Measurements from ENCODE around the gene PDLIM3. TPM values are rescaled to one million over a fixed set of nuclear protein-coding genes. Genes with fewer than 3 reads are reported as not detected.
A peak's percentile ranks its signal among the peaks of the same experiment; 100 is the strongest.

Gene PDLIM3
- total RNA-seq, 1 experiment from 2014 or later: 3.3 TPM

DNA sequence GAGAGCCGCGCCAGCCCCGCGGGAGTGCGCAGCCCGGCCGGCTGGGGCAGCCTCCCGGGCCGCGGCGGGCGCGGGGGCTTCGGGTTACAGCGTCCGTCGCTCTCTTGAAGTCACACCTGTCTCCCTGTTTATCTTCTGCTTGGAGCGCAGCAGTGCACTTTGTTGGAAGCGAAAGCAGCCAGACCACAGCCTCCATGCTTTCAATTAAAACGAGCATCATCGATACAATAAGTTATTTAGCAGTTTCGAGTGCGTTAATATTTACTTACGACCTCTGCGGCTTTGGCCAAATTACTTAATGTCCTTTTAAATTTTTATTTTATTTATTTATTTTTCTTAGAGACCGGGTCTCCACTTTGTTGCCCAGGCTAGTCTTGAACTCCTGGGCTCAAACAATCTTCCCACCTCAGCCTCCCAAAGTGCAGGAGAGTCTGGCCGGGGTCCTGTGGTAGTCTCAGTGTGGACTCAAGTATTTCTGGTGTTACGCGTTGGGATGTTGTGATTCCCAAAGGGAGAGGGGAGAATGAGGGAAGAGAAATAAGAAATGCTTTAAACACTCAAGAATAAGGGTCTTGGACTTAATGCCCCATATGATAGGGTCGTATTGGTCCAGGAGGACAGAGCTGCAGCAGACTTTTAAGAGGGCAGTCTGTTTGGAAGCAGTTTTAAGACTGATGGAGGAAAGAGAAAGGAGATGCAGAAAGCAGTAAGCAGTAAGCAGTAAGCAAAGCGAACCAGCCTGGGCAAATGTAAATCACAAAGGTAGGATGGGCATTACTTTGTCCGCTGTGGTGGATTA lies 504 bp upstream of the PDLIM3 start:
- no peak for DNase-seq
- H3K27me3 ChIP-seq (ENCODE audit: insufficient read depth, low read depth): no peaks in the 10 kb centered on the region
- no peaks in the 10 kb centered on the region for H4K20me1 ChIP-seq (ENCODE audit: insufficient read depth)
- H2AFZ ChIP-seq: no peak overlapping the region; the same call in 1 of the 2 replicates
- H3K9me2 ChIP-seq (ENCODE audit: insufficient read depth): no peaks in the 10 kb centered on the region
- H3K4me3 ChIP-seq: peak overlapping the region; percentile 73; the same call in 1 of the 2 replicates
- ChIA-PET CTCF (interaction anchor here (0.6 kb wide), 1 partner anchor 1083 kb away, joined by 3 read pairs; no protein-coding TSS in a partner anchor), POLR2A (ENCODE audit: unreplicated experiment) (interaction anchor here (0.5 to 1.0 kb wide), 2 partner anchors 24 to 1150 kb away, joined by 3 read pairs; no protein-coding TSS in a partner anchor)
- no peak overlapping the region for H3K27ac ChIP-seq
- H3F3A ChIP-seq (ENCODE audit: insufficient read depth, low read depth): no peaks in the 10 kb centered on the region; the same call in 1 of the 2 replicates
- no peaks in the 10 kb centered on the region for H3K36me3 ChIP-seq (ENCODE audit: low read depth)
- TF ChIP-seq, protein P1, sequence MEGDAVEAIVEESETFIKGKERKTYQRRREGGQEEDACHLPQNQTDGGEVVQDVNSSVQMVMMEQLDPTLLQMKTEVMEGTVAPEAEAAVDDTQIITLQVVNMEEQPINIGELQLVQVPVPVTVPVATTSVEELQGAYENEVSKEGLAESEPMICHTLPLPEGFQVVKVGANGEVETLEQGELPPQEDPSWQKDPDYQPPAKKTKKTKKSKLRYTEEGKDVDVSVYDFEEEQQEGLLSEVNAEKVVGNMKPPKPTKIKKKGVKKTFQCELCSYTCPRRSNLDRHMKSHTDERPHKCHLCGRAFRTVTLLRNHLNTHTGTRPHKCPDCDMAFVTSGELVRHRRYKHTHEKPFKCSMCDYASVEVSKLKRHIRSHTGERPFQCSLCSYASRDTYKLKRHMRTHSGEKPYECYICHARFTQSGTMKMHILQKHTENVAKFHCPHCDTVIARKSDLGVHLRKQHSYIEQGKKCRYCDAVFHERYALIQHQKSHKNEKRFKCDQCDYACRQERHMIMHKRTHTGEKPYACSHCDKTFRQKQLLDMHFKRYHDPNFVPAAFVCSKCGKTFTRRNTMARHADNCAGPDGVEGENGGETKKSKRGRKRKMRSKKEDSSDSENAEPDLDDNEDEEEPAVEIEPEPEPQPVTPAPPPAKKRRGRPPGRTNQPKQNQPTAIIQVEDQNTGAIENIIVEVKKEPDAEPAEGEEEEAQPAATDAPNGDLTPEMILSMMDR (conservative IDR thresholded peaks at IDR 0.05): no peak
- TF ChIP-seq EZH2 (IDR thresholded peaks at IDR 0.05; ENCODE audit: low read depth): no peak
- no peaks in the 10 kb centered on the region for H3K79me2 ChIP-seq (ENCODE audit: low read depth)
- H3K4me1 ChIP-seq (replicated peaks; ENCODE audit: insufficient read depth): no peaks in the 10 kb centered on the region
- peak overlapping the region; percentile 84; the same call in 1 of the 2 replicates for H3K4me2 ChIP-seq
- no TSS peak for BruUV-seq (replicated peaks)
- no peaks in the 10 kb centered on the region for H3K9me3 ChIP-seq (ENCODE audit: insufficient read depth, low read depth)
- intact Hi-C loops (cut with micrococcal nuclease; ENCODE audit: unreplicated experiment): loop anchor here (2.0 kb wide), 1 partner anchor 65 kb away; the partner anchor contains the start of gene CCDC110

- H3K27me3 ChIP-seq (ENCODE audit: insufficient read depth, low read depth): no peaks in the 10 kb centered on the region
- intact Hi-C loops (cut with micrococcal nuclease; ENCODE audit: unreplicated experiment): loop anchor here (2.0 kb wide), 1 partner anchor 64 kb away; the partner anchor contains the start of gene CCDC110
- H3K4me2 ChIP-seq: peak overlapping the region; percentile 84
- no peaks in the 10 kb centered on the region for H3K36me3 ChIP-seq (ENCODE audit: low read depth)
- CTCF ChIA-PET: no interaction called here
- H3K79me2 ChIP-seq (ENCODE audit: low read depth): no peaks in the 10 kb centered on the region
- H3F3A ChIP-seq (ENCODE audit: insufficient read depth, low read depth): no peaks in the 10 kb centered on the region; the same call in 1 of the 2 replicates
- H3K4me3 ChIP-seq: peak overlapping the region; percentile 73
- no peak for DNase-seq
- no peaks in the 10 kb centered on the region for H3K9me3 ChIP-seq (ENCODE audit: insufficient read depth, low read depth)
- POLR2A ChIA-PET (ENCODE audit: unreplicated experiment): interaction anchor here (0.6 to 0.7 kb wide), 2 partner anchors 24 to 39 kb away, joined by 4 to 7 read pairs; no protein-coding TSS in a partner anchor
- BruUV-seq (replicated peaks): TSS peak; percentile 64
- no peak overlapping the region for H3K27ac ChIP-seq
- H4K20me1 ChIP-seq (ENCODE audit: insufficient read depth): no peaks in the 10 kb centered on the region
- no peaks in the 10 kb centered on the region for H3K4me1 ChIP-seq (replicated peaks; ENCODE audit: insufficient read depth)
- H2AFZ ChIP-seq: peak overlapping the region; percentile 95
- TF ChIP-seq EZH2 (IDR thresholded peaks at IDR 0.05; ENCODE audit: low read depth): no peak
- TF ChIP-seq, protein P1 (conservative IDR thresholded peaks at IDR 0.05): no peak
- no peaks in the 10 kb centered on the region for H3K9me2 ChIP-seq (ENCODE audit: insufficient read depth)
Observed at GRCh38 chr4:185534511-185534865, 819 bp downstream of the PDLIM3 start.

GRCh38 chr4:185532795-185533324 lies 2.4 kb downstream of the PDLIM3 start:
- Histone ChIP-seq H3K9me3 (ENCODE audit: insufficient read depth, low read depth) (no peaks in the 10 kb centered on the region), H3K79me2 (ENCODE audit: low read depth) (no peaks in the 10 kb centered on the region), H3K4me1 (replicated peaks; ENCODE audit: insufficient read depth) (no peaks in the 10 kb centered on the region), H3K36me3 (ENCODE audit: low read depth) (no peaks in the 10 kb centered on the region), H4K20me1 (ENCODE audit: insufficient read depth) (no peaks in the 10 kb centered on the region), H3K4me2 (no peak overlapping the region), H3K27ac (no peak overlapping the region), H3K27me3 (ENCODE audit: insufficient read depth, low read depth) (no peaks in the 10 kb centered on the region), H3K9me2 (ENCODE audit: insufficient read depth) (no peaks in the 10 kb centered on the region), H3K4me3 (no peak overlapping the region), H2AFZ (no peak overlapping the region), H3F3A (ENCODE audit: insufficient read depth, low read depth) (no peaks in the 10 kb centered on the region; the same call in 1 of the 2 replicates)
- BruUV-seq (replicated peaks): no TSS peak
- CTCF ChIA-PET: no interaction called here
- TF ChIP-seq EZH2 (IDR thresholded peaks at IDR 0.05; ENCODE audit: low read depth): no peak
- TF ChIP-seq, protein P1 (conservative IDR thresholded peaks at IDR 0.05): no peak
- intact Hi-C loops (cut with micrococcal nuclease; ENCODE audit: unreplicated experiment): loop anchor here (1.0 kb wide), 1 partner anchor 40 kb away; no protein-coding TSS in a partner anchor
- no peak for DNase-seq
- POLR2A ChIA-PET (ENCODE audit: unreplicated experiment): no interaction called here
